ENCODE data around the gene PRDM16. TPM values are rescaled to one million over a fixed set of nuclear protein-coding genes. Genes with fewer than 3 reads are reported as not detected.

Gene PRDM16
- total and polyA plus RNA-seq, 2 of the 13 experiments (the other 11 are each of a cell fraction or from before 2014, with no cell fraction given): 0.15 to 0.81 TPM

DNA sequence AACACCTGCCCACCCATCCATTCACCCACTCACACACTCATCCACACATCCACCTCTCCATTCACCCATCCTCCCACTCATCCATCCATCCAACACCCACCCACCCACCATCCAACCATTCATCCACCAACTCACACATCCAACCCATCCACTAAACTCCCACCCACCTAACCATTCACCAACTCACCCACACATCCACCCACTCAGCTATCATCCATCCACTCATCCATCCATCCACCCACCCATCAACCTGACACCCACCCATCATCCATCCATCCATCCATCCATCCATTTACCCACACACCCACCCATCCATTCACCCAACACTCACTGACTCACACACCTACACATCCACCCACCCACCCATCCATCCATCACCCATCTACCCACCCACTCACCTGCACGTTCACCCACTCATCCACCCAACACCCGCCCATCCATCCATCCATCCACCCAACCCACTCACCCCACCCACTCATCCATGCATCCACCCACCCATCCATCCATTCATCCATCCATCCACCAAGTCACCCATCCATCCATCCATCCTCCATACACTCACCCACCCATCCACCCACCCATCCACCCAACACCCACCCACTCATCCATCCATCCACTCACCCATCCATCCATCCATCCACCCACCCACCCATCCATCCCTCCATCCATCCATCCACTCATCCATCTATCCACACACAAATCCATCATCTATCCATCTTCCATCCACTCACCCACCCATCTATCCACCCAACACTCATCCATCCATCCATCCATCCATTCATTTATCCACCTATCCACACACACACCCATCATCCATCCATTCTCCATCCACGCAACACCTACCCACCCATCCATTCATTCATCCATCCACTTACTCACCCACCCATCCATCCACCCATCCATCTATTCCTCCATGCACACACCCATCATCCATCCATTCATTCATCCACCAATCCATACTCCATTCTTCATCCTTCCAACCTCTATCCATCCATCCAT lies 17.4 kb upstream of the PRDM16 start:
- Histone ChIP-seq H3K27me3 (ENCODE audit: control insufficient read depth in 1 of 2, insufficient read depth in 2 of 2, low read length in 2 of 2) (peaks cover 0 to 15% of the 10 kb centered on the region in 2 experiments; a peak in 2 of 5 replicates), H3K79me2 (ENCODE audit: insufficient read depth, low read length) (no peaks in the 10 kb centered on the region), H2AFZ (ENCODE audit: low read length) (no peak overlapping the region), H3K4me3 (replicated peaks in 1 of 3; ENCODE audit: insufficient read depth in 1 of 3, low read depth in 2 of 3, low read length in 3 of 3) (no peak overlapping the region), H3K9ac (ENCODE audit: insufficient read depth, low read depth, low read length) (no peak overlapping the region), H3K27ac (ENCODE audit: extremely low read length, insufficient read depth, low read length) (no peak overlapping the region), H3K4me1 (ENCODE audit: insufficient read depth, low read length) (no peaks in the 10 kb centered on the region), H3K9me3 (ENCODE audit: low read length) (no peaks in the 10 kb centered on the region), H3K4me2 (ENCODE audit: low read depth, low read length) (no peak overlapping the region), H4K20me1 (ENCODE audit: insufficient read depth, low read length) (no peaks in the 10 kb centered on the region), H3K36me3 (replicated peaks in 1 of 2; ENCODE audit: control insufficient read depth in 1 of 2, insufficient read depth in 2 of 2, low read length in 2 of 2) (no peaks in the 10 kb centered on the region)
- DNase-seq (ENCODE audit: low spot score) (no peak), ATAC-seq (no peak), FAIRE-seq (no peak)
- POLR2A ChIA-PET: no interaction called here
- TF ChIP-seq EP300 (IDR thresholded peaks at IDR 0.05; ENCODE audit: low read depth in 2 of 2, low read length in 2 of 2) (no peak), EP300 (CRISPR knock-in tag; IDR thresholded peaks at IDR 0.05; ENCODE audit: borderline replicate concordance) (no peak), ZNF556 (CRISPR knock-in tag; IDR thresholded peaks at IDR 0.05; ENCODE audit: borderline replicate concordance) (no peak), ZNF547 (CRISPR knock-in tag; IDR thresholded peaks at IDR 0.05) (no peak), BCL6 (CRISPR knock-in tag; IDR thresholded peaks at IDR 0.05) (no peak), SP4 (CRISPR knock-in tag; IDR thresholded peaks at IDR 0.05) (no peak), ATM (IDR thresholded peaks at IDR 0.05; ENCODE audit: borderline replicate concordance) (no peak), SALL1 (CRISPR knock-in tag; IDR thresholded peaks at IDR 0.05) (no peak), ARID2 (CRISPR knock-in tag; IDR thresholded peaks at IDR 0.05; ENCODE audit: borderline replicate concordance) (no peak), CENPT (CRISPR knock-in tag; IDR thresholded peaks at IDR 0.05; ENCODE audit: low read depth) (no peak), RELA (CRISPR knock-in tag; IDR thresholded peaks at IDR 0.05) (no peak), ZNF136 (CRISPR knock-in tag; IDR thresholded peaks at IDR 0.05; ENCODE audit: low read depth) (no peak), TP53 (CRISPR knock-in tag; conservative IDR thresholded peaks at IDR 0.05) (no peak), PHF20 (CRISPR knock-in tag; IDR thresholded peaks at IDR 0.05) (no peak), SNRNP70 (IDR thresholded peaks at IDR 0.05; ENCODE audit: low read depth, low read length) (no peak)
- TF ChIP-seq, protein P1, sequence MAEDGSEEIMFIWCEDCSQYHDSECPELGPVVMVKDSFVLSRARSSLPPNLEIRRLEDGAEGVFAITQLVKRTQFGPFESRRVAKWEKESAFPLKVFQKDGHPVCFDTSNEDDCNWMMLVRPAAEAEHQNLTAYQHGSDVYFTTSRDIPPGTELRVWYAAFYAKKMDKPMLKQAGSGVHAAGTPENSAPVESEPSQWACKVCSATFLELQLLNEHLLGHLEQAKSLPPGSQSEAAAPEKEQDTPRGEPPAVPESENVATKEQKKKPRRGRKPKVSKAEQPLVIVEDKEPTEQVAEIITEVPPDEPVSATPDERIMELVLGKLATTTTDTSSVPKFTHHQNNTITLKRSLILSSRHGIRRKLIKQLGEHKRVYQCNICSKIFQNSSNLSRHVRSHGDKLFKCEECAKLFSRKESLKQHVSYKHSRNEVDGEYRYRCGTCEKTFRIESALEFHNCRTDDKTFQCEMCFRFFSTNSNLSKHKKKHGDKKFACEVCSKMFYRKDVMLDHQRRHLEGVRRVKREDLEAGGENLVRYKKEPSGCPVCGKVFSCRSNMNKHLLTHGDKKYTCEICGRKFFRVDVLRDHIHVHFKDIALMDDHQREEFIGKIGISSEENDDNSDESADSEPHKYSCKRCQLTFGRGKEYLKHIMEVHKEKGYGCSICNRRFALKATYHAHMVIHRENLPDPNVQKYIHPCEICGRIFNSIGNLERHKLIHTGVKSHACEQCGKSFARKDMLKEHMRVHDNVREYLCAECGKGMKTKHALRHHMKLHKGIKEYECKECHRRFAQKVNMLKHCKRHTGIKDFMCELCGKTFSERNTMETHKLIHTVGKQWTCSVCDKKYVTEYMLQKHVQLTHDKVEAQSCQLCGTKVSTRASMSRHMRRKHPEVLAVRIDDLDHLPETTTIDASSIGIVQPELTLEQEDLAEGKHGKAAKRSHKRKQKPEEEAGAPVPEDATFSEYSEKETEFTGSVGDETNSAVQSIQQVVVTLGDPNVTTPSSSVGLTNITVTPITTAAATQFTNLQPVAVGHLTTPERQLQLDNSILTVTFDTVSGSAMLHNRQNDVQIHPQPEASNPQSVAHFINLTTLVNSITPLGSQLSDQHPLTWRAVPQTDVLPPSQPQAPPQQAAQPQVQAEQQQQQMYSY (CRISPR knock-in tag; IDR thresholded peaks at IDR 0.05): no peak
- TF ChIP-seq, protein P2, sequence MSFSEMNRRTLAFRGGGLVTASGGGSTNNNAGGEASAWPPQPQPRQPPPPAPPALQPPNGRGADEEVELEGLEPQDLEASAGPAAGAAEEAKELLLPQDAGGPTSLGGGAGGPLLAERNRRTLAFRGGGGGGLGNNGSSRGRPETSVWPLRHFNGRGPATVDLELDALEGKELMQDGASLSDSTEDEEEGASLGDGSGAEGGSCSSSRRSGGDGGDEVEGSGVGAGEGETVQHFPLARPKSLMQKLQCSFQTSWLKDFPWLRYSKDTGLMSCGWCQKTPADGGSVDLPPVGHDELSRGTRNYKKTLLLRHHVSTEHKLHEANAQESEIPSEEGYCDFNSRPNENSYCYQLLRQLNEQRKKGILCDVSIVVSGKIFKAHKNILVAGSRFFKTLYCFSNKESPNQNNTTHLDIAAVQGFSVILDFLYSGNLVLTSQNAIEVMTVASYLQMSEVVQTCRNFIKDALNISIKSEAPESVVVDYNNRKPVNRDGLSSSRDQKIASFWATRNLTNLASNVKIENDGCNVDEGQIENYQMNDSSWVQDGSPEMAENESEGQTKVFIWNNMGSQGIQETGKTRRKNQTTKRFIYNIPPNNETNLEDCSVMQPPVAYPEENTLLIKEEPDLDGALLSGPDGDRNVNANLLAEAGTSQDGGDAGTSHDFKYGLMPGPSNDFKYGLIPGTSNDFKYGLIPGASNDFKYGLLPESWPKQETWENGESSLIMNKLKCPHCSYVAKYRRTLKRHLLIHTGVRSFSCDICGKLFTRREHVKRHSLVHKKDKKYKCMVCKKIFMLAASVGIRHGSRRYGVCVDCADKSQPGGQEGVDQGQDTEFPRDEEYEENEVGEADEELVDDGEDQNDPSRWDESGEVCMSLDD (CRISPR knock-in tag; IDR thresholded peaks at IDR 0.05; ENCODE audit: borderline replicate concordance): no peak
- BruUV-seq (replicated peaks): no TSS peak
- CTCF ChIA-PET (ENCODE audit: low intra/inter-chr PET ratio, low total read pairs): no interaction called here
- in situ Hi-C loops (cut with HindIII; ENCODE audit: extremely low pct_ligation_motif_present, low pct_unique_long_range_greater_than_20kb): loop anchor here (25.0 kb wide), 1 partner anchor 236 kb away; no protein-coding TSS in a partner anchor
- intact Hi-C loops (cut with micrococcal nuclease; ENCODE audit: unreplicated experiment): no loop called here
- 18% methylated on average over 3 of the region's 3 CpGs for WGBS (ENCODE audit: low lambda C conversion rate)
